ENCODE data around the gene IL1RAPL2.
"Not testable (repeated sequence)": the region's sequence is repeated elsewhere in the genome, so short reads cannot be mapped to it uniquely, and the experiment has no call there.

GRCh38 chrX:104677517-104677916 lies 111.5 kb downstream of the IL1RAPL2 start:
- not testable (repeated sequence) for TF ChIP-seq ZNF384, FOXK2 (IDR thresholded peaks at IDR 0.05)
- TF ChIP-seq, protein P1, sequence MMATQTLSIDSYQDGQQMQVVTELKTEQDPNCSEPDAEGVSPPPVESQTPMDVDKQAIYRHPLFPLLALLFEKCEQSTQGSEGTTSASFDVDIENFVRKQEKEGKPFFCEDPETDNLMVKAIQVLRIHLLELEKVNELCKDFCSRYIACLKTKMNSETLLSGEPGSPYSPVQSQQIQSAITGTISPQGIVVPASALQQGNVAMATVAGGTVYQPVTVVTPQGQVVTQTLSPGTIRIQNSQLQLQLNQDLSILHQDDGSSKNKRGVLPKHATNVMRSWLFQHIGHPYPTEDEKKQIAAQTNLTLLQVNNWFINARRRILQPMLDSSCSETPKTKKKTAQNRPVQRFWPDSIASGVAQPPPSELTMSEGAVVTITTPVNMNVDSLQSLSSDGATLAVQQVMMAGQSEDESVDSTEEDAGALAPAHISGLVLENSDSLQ (IDR thresholded peaks at IDR 0.05), result not testable (repeated sequence)
